ENCODE results near the gene ZEB2.

Gene ZEB2

GRCh38 chr2:144447535-144447934 lies 72.4 kb downstream of the ZEB2 start:
- DNase-seq: no peak

- no peak for DNase-seq
Measured at GRCh38 chr2:144446136-144446535, 73.8 kb downstream of the ZEB2 start.

- DNase-seq: no peak
Measured at GRCh38 chr2:144445196-144445595, 74.7 kb downstream of the ZEB2 start.

- DNase-seq: no peak
Measured at GRCh38 chr2:144443837-144444817, 75.8 kb downstream of the ZEB2 start.

GRCh38 chr2:144441711-144442141 lies 78.2 kb downstream of the ZEB2 start:
- no peak for DNase-seq

- no peak for DNase-seq
Measured at GRCh38 chr2:144439993-144440392, 79.9 kb downstream of the ZEB2 start.

- DNase-seq: no peak
Measured at GRCh38 chr2:144438801-144439631, 80.9 kb downstream of the ZEB2 start.

GRCh38 chr2:144437636-144438035 lies 82.3 kb downstream of the ZEB2 start:
- no peak for DNase-seq

GRCh38 chr2:144434425-144435222 lies 85.3 kb downstream of the ZEB2 start:
- no peak for DNase-seq

GRCh38 chr2:144432921-144433320 lies 87.0 kb downstream of the ZEB2 start:
- no peak for DNase-seq

GRCh38 chr2:144431998-144432397 lies 87.9 kb downstream of the ZEB2 start:
- DNase-seq: no peak

- DNase-seq: no peak
Measured at GRCh38 chr2:144431392-144431783, 88.5 kb downstream of the ZEB2 start.

- DNase-seq: peak; percentile 65
Measured at GRCh38 chr2:144430722-144431391, 89.1 kb downstream of the ZEB2 start.

- DNase-seq: no peak
Measured at GRCh38 chr2:144429396-144430112, 90.4 kb downstream of the ZEB2 start.

GRCh38 chr2:144426981-144427479 lies 92.9 kb downstream of the ZEB2 start:
- peak; percentile 70 for DNase-seq

GRCh38 chr2:144426355-144426754 lies 93.6 kb downstream of the ZEB2 start:
- DNase-seq: no peak

- DNase-seq: no peak
Measured at GRCh38 chr2:144424559-144425240, 95.2 kb downstream of the ZEB2 start.

- DNase-seq: no peak
Measured at GRCh38 chr2:144421606-144422510, 98.1 kb downstream of the ZEB2 start.

GRCh38 chr2:144419218-144419617 lies 100.7 kb downstream of the ZEB2 start:
- DNase-seq: no peak
